ENCODE results near the gene CHPF2.

The CHPF2 gene

DNA sequence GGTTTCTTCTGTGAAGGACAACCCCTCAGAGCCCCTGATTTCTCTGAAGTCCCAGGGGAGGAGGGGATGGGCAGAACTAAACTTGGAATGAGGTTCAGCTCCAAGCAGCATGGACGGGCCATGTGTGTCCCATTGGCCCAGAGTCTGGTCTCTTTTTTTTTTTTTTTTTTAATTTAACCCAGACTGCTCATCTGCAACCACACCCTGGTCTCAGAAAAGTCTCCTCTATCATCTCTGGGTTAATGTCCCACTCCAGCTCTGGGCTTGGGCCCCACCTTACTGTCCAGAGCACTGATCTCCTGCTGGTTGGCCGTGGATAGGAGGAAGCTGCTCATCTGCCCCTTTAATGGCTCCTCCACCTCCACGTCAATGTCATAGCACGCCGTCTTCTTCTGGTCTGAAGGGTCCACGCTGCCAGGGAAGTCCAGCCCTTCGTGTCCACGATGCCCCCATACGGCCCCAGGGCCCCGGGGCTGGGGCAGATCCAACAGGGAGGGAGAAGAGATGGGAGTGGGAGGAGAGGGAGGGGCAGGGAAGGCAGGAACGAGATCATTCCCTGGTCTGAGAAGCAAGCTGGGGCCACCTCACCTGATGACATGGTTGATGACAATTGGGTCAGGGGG lies 7.7 kb downstream of the CHPF2 start:
- Histone ChIP-seq H4K91ac (ENCODE audit: low read depth, low read length) (no peak overlapping the region), H2BK5ac (ENCODE audit: low read depth, low read length, poor library complexity) (no peak overlapping the region), H2BK12ac (ENCODE audit: low read length) (no peak overlapping the region), H3K18ac (ENCODE audit: low read length) (no peak overlapping the region), H2AFZ (ENCODE audit: insufficient read depth, low read length, poor library complexity) (no peak overlapping the region), H3K4me3 (ENCODE audit: low read depth, low read length) (no peak overlapping the region), H3K79me1 (ENCODE audit: low read length) (no peaks in the 10 kb centered on the region), H4K8ac (ENCODE audit: low read depth, low read length) (no peak overlapping the region), H3K23ac (ENCODE audit: low read length) (no peak overlapping the region), H3K4me2 (ENCODE audit: low read length) (no peak overlapping the region), H3K27me3 (ENCODE audit: insufficient read depth, low read length) (peaks cover 4% of the 10 kb centered on the region), H3K14ac (ENCODE audit: low read length) (no peak overlapping the region), H4K12ac (ENCODE audit: low read depth, low read length) (no peak overlapping the region), H3K9me3 (ENCODE audit: insufficient read depth, low read depth, low read length) (peaks cover 4% of the 10 kb centered on the region), H3K4me1 (ENCODE audit: control insufficient read depth in 1 of 2, insufficient read depth in 2 of 2, low read length in 2 of 2) (peaks cover under 1 to 1% of the 10 kb centered on the region in 2 experiments), H3K9ac (ENCODE audit: low read length) (no peak overlapping the region), H3K36me3 (ENCODE audit: control insufficient read depth in 1 of 2, insufficient read depth in 2 of 2, low read length in 2 of 2) (peaks cover 50 to 56% of the 10 kb centered on the region in 2 experiments), H3K27ac (ENCODE audit: low read depth, low read length) (no peak overlapping the region), H3K4ac (ENCODE audit: low read depth, low read length) (no peak overlapping the region), H2AK5ac (ENCODE audit: low read length) (no peak overlapping the region), H3K79me2 (ENCODE audit: control insufficient read depth, insufficient read depth, low read length, poor library complexity) (no peaks in the 10 kb centered on the region), H2BK120ac (ENCODE audit: insufficient read depth, low read length, poor library complexity) (no peak overlapping the region)
- DNase-seq = no peak
- no CpG with 5 or more reads among the region's 11 CpGs for WGBS (ENCODE audit: extremely low coverage, insufficient coverage, insufficient read length)

DNA sequence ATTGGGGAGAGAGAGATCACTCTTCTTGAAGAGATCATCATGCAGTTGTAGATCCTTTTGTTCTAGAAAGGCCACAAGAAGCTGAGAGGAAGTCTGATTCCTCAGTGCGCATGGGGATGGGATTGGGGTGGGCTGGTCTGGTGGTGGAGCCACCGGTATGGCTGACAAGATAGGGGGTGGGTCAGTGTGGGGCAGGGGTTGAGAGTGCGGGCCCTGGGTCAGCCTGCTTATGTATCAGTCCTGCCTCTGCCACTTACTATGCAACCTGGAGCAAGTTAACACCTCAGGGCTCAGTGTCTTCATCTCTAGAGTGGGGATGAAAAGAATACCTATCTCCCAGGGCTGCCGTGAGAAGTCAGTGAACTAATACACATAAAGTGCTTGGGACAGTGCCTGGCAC lies 8.3 kb downstream of the CHPF2 start:
- Histone ChIP-seq H3K9ac (ENCODE audit: low read length) (no peak overlapping the region), H3K79me1 (ENCODE audit: low read length) (no peaks in the 10 kb centered on the region), H3K18ac (ENCODE audit: low read length) (no peak overlapping the region), H3K14ac (ENCODE audit: low read length) (no peak overlapping the region), H4K12ac (ENCODE audit: low read depth, low read length) (no peak overlapping the region), H3K4ac (ENCODE audit: low read depth, low read length) (no peak overlapping the region), H4K8ac (ENCODE audit: low read depth, low read length) (no peak overlapping the region), H3K79me2 (ENCODE audit: control insufficient read depth, insufficient read depth, low read length, poor library complexity) (no peaks in the 10 kb centered on the region), H2BK12ac (ENCODE audit: low read length) (no peak overlapping the region), H3K9me3 (ENCODE audit: insufficient read depth, low read depth, low read length) (peaks cover under 1% of the 10 kb centered on the region), H3K36me3 (ENCODE audit: control insufficient read depth in 1 of 2, insufficient read depth in 2 of 2, low read length in 2 of 2) (peaks cover 44 to 50% of the 10 kb centered on the region in 2 experiments), H3K27me3 (ENCODE audit: insufficient read depth, low read length) (peaks cover 6% of the 10 kb centered on the region), H4K91ac (ENCODE audit: low read depth, low read length) (no peak overlapping the region), H2BK5ac (ENCODE audit: low read depth, low read length, poor library complexity) (no peak overlapping the region), H3K4me1 (ENCODE audit: control insufficient read depth in 1 of 2, insufficient read depth in 2 of 2, low read length in 2 of 2) (peaks cover 3 to 5% of the 10 kb centered on the region in 2 experiments), H3K4me2 (ENCODE audit: low read length) (no peak overlapping the region), H3K23ac (ENCODE audit: low read length) (no peak overlapping the region), H2AFZ (ENCODE audit: insufficient read depth, low read length, poor library complexity) (no peak overlapping the region), H2BK120ac (ENCODE audit: insufficient read depth, low read length, poor library complexity) (no peak overlapping the region), H3K27ac (ENCODE audit: low read depth, low read length) (no peak overlapping the region), H2AK5ac (ENCODE audit: low read length) (no peak overlapping the region), H3K4me3 (ENCODE audit: low read depth, low read length) (no peak overlapping the region)
- DNase-seq = no peak
- no CpG with 5 or more reads among the region's 4 CpGs for WGBS (ENCODE audit: extremely low coverage, insufficient coverage, insufficient read length)

DNA sequence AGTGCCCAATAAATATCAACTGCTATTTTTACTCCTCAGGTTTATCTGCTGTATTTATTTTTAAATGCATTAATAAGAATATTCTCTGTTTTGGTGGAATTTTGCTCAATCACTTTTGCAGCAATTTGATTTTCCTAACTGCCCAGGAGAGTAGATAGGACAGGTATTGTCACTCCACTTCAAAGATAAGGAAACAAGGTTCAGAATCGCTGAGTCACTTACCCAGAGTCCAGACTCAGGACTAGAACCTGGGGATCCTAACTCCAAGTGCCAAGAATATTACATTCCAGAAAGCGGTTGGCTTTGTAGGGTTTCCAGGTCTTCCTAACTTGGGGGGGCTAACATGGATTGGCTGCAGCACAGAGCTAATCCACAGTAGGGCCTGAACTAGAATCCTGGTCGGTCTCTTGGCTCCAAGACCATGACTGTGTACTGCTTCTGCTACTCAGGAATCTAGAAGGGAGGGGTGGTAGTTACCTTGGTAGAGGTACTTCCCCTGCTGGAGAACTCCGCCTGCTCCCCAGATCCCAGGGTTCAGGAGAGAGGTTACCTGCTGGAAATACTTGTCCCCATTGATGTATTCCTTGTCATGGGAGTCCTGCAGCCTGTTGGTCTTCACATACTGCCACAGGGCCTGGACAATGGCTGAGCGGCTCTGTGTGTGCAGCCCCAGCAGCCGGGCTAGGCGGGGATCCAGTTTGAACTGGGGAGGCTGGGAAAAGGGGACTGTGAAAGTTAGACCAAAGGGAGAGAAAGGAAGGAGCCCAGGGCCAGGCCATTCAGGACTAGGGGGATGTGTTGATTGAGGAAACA lies 8.9 kb downstream of the CHPF2 start:
- H3K27ac ChIP-seq (ENCODE audit: low read depth, low read length) = no peak overlapping the region
- no peak overlapping the region for H3K9ac ChIP-seq (ENCODE audit: low read length)
- no peaks in the 10 kb centered on the region for H3K79me2 ChIP-seq (ENCODE audit: control insufficient read depth, insufficient read depth, low read length, poor library complexity)
- H3K36me3 ChIP-seq (ENCODE audit: control insufficient read depth in 1 of 2, insufficient read depth in 2 of 2, low read length in 2 of 2) = peaks cover 41 to 45% of the 10 kb centered on the region in 2 experiments
- H3K14ac ChIP-seq (ENCODE audit: low read length) = no peak overlapping the region
- H3K18ac ChIP-seq (ENCODE audit: low read length) = no peak overlapping the region
- peaks cover 6% of the 10 kb centered on the region for H3K27me3 ChIP-seq (ENCODE audit: insufficient read depth, low read length)
- no peaks in the 10 kb centered on the region for H3K79me1 ChIP-seq (ENCODE audit: low read length)
- no peak overlapping the region for H2BK120ac ChIP-seq (ENCODE audit: insufficient read depth, low read length, poor library complexity)
- DNase-seq = no peak
- H4K8ac ChIP-seq (ENCODE audit: low read depth, low read length) = no peak overlapping the region
- no peak overlapping the region for H3K4me2 ChIP-seq (ENCODE audit: low read length)
- no peak overlapping the region for H2BK12ac ChIP-seq (ENCODE audit: low read length)
- no peak overlapping the region for H2BK5ac ChIP-seq (ENCODE audit: low read depth, low read length, poor library complexity)
- no peak overlapping the region for H4K12ac ChIP-seq (ENCODE audit: low read depth, low read length)
- peaks cover 3 to 8% of the 10 kb centered on the region in 2 experiments for H3K4me1 ChIP-seq (ENCODE audit: control insufficient read depth in 1 of 2, insufficient read depth in 2 of 2, low read length in 2 of 2)
- H2AK5ac ChIP-seq (ENCODE audit: low read length) = no peak overlapping the region
- H3K9me3 ChIP-seq (ENCODE audit: insufficient read depth, low read depth, low read length) = no peaks in the 10 kb centered on the region
- no peak overlapping the region for H3K4ac ChIP-seq (ENCODE audit: low read depth, low read length)
- no peak overlapping the region for H3K4me3 ChIP-seq (ENCODE audit: low read depth, low read length)
- no peak overlapping the region for H3K23ac ChIP-seq (ENCODE audit: low read length)
- H4K91ac ChIP-seq (ENCODE audit: low read depth, low read length) = no peak overlapping the region
- WGBS (ENCODE audit: extremely low coverage, insufficient coverage, insufficient read length) = no CpG with 5 or more reads among the region's 7 CpGs
- no peak overlapping the region for H2AFZ ChIP-seq (ENCODE audit: insufficient read depth, low read length, poor library complexity)

DNA sequence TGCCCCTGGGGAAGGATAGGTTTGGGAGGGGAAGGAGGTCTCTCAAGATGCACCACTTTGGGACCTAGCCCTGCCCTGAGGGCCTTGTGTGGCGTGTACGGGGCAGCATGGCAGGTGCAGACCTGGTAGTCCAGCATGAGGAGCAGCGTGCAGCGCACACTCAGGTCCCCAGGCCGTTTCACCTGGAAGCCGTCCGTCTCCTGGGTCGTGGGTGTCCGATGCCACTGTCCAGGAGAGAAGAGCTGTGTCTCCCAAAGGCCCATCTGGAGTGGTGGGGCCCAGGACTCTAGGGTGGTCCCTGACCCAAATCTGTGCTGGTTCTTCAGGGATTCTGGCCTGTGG lies 9.4 kb downstream of the CHPF2 start:
- Histone ChIP-seq H4K12ac (ENCODE audit: low read depth, low read length) (no peak overlapping the region), H2BK12ac (ENCODE audit: low read length) (no peak overlapping the region), H3K36me3 (ENCODE audit: control insufficient read depth in 1 of 2, insufficient read depth in 2 of 2, low read length in 2 of 2) (peaks cover 37 to 39% of the 10 kb centered on the region in 2 experiments), H2BK120ac (ENCODE audit: insufficient read depth, low read length, poor library complexity) (no peak overlapping the region), H2AK5ac (ENCODE audit: low read length) (no peak overlapping the region), H4K91ac (ENCODE audit: low read depth, low read length) (no peak overlapping the region), H3K4me2 (ENCODE audit: low read length) (no peak overlapping the region), H3K9me3 (ENCODE audit: insufficient read depth, low read depth, low read length) (no peaks in the 10 kb centered on the region), H3K4ac (ENCODE audit: low read depth, low read length) (no peak overlapping the region), H3K18ac (ENCODE audit: low read length) (no peak overlapping the region), H3K27me3 (ENCODE audit: insufficient read depth, low read length) (peaks cover 6% of the 10 kb centered on the region), H3K79me2 (ENCODE audit: control insufficient read depth, insufficient read depth, low read length, poor library complexity) (no peaks in the 10 kb centered on the region), H4K8ac (ENCODE audit: low read depth, low read length) (no peak overlapping the region), H3K79me1 (ENCODE audit: low read length) (no peaks in the 10 kb centered on the region), H3K23ac (ENCODE audit: low read length) (no peak overlapping the region), H3K14ac (ENCODE audit: low read length) (no peak overlapping the region), H3K4me3 (ENCODE audit: low read depth, low read length) (no peak overlapping the region), H3K9ac (ENCODE audit: low read length) (no peak overlapping the region), H3K4me1 (ENCODE audit: control insufficient read depth in 1 of 2, insufficient read depth in 2 of 2, low read length in 2 of 2) (peaks cover 3 to 11% of the 10 kb centered on the region in 2 experiments), H2AFZ (ENCODE audit: insufficient read depth, low read length, poor library complexity) (no peak overlapping the region), H3K27ac (ENCODE audit: low read depth, low read length) (no peak overlapping the region), H2BK5ac (ENCODE audit: low read depth, low read length, poor library complexity) (no peak overlapping the region)
- WGBS (ENCODE audit: extremely low coverage, insufficient coverage, insufficient read length) = no CpG with 5 or more reads among the region's 9 CpGs
- DNase-seq = no peak

Measured in trophoblast cell (in vitro differentiated cells and primary cell).